HG03108 (cell line): ENCODE results near the gene CTTNBP2NL.
A peak's percentile ranks its signal among the peaks of the same experiment; 100 is the strongest.

Source experiments
- ATAC-seq: cut with Tn5 transposase; IDR thresholded peaks from one replicate; pipeline ENCODE4 v1.9.1; 2021; ENCODE audit warnings: moderate library complexity; ENCODE audit not compliant: unreplicated experiment

CTTNBP2NL gene

GRCh38 chr1:112505878-112506277, 109.9 kb downstream of the CTTNBP2NL start:
- no peak for ATAC-seq

DNA sequence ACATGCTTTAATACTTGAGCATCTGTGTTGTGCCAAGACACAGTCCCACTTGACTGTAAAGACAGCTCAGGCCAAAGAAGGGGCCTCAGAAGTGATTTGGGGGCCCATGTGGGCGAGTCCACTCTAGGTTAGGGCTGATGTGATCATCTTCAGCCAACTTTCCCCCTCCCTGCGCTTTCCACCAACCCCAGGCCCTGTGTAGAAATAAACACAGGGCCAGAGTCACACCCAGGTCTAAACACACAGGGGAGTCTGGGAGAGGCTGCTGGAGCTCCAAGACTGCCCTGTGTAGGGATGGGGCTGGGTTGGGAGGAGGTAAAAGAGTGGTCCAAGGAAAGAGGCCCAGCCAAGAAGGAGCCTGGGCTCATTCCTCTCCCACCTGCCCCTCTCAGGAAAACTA, 110.3 kb downstream of the CTTNBP2NL start:
- ATAC-seq = no peak

- ATAC-seq = no peak
Measured at GRCh38 chr1:112506731-112507130, 110.7 kb downstream of the CTTNBP2NL start.

GRCh38 chr1:112507336-112507735, 111.3 kb downstream of the CTTNBP2NL start:
- no peak for ATAC-seq

- no peak for ATAC-seq
Measured at GRCh38 chr1:112507921-112508277, 111.9 kb downstream of the CTTNBP2NL start.

GRCh38 chr1:112508278-112509004, 112.4 kb downstream of the CTTNBP2NL start, which contains the start of gene WNT2B:
TSS of gene WNT2B (plus strand) at chr1:112508965. CDS start at chr1:112509263, 298 bp downstream.
- ATAC-seq = peak; percentile 54

- ATAC-seq = peak; percentile 14
Measured at GRCh38 chr1:112509005-112509659, 113.1 kb downstream of the CTTNBP2NL start.

GRCh38 chr1:112509660-112510178, 113.7 kb downstream of the CTTNBP2NL start:
- ATAC-seq = no peak

DNA sequence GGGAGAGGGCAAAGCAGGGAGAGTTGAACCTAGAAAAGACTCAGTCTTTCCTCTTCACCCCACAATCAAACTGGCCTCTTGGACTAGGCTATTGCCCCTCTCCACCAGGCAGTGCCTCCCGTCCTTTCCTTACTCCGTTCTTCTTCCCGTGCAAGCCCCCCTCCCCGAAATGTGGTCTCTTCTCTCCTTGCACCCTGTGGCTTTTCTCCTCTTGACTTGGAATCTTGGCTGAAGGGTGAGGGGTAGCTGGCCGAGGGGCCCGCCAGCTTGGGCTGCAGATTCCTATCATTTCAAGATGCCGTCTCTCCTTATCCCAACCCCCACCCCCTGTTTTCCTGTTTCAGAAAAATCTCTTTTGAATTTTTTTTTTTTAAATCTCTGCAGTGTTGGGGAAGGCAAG, 114.3 kb downstream of the CTTNBP2NL start:
- ATAC-seq = no peak
